Breast epithelium (tissue), 4 donors: ENCODE results near the gene SLC16A13. TPM values are rescaled to one million over a fixed set of nuclear protein-coding genes. Genes with fewer than 3 reads are reported as not detected.
A peak's percentile ranks its signal among the peaks of the same experiment; 100 is the strongest.

Experiments used
- DNase-seq, 2 donors: peaks; one replicate each; pipeline ENCODE4 v3.0.0-alpha.2; 2019; ENCODE audit warnings: low spot score in 2 of 2
- H3K27ac ChIP-seq, 2 donors: fragments of 200-600 bp; sonication (generic) in 1 of 2; one replicate each; pipeline ENCODE4 v1.5.1; 2016 to 2019; ENCODE audit warnings: mild to moderate bottlenecking in 1 of 2
- H3K27me3 ChIP-seq, 2 donors: fragments of 200-600 bp; sonication (generic) in 1 of 2; one replicate each; pipeline versions ENCODE4 v1.5.1 to v1.6.0; 2017 to 2019; ENCODE audit warnings: control low read depth in 1 of 2, mild to moderate bottlenecking in 1 of 2
- H3K36me3 ChIP-seq: fragments of 200-600 bp; one replicate; pipeline ENCODE4 v1.5.1; 2019
- H3K4me1 ChIP-seq, 2 donors: fragments of 200-600 bp; sonication (generic); one replicate each; pipeline ENCODE4 v1.5.1; 2016 to 2019; ENCODE audit warnings: control low read depth in 1 of 2
- H3K4me3 ChIP-seq, 3 donors: fragments of 200-600 bp; sonication (generic); 1 replicate in 2 of 3; 2 replicates in 1 of 3; pipeline ENCODE4 v1.5.1; 2016 to 2019; ENCODE audit warnings: mild to moderate bottlenecking in 3 of 3, moderate library complexity in 2 of 3
- H3K9me3 ChIP-seq, 2 donors: fragments of 200-600 bp; sonication (generic) in 1 of 2; one replicate each; pipeline ENCODE4 v1.5.1; 2016 to 2019; ENCODE audit warnings: control low read depth in 1 of 2
- CTCF ChIP-seq, 3 donors: fragments of 450-650 bp; IDR thresholded peaks; one replicate each; pipeline ENCODE4 v1.5.1; 2016 to 2017; ENCODE audit warnings: antibody characterized with exemption in 3 of 3, mild to moderate bottlenecking in 3 of 3, moderate library complexity in 3 of 3
- POLR2A ChIP-seq: fragments of 450-650 bp; IDR thresholded peaks from one replicate; pipeline ENCODE4 v1.6.1; 2016; ENCODE audit warnings: antibody characterized with exemption, mild to moderate bottlenecking, moderate library complexity
- POLR2AphosphoS5 ChIP-seq, 3 donors: sonication (generic); formaldehyde crosslinking; IDR thresholded peaks; one replicate each; pipeline ENCODE4 v1.6.1; 2017; ENCODE audit warnings: antibody characterized with exemption in 3 of 3
- intact Hi-C: fragments of 100-400 bp; cut with DNase I; formaldehyde crosslinking; loops from one replicate; pipeline ENCODE4 v1.15.1; 2023; ENCODE audit warnings: low total_unique reads
- total RNA-seq, 3 donors: library from RNA; depleted of rRNA; stranded (reverse); fragments of >200 nt; gene quantifications; one replicate each; pipeline ENCODE4 v1.1.0, GENCODE V29; 2016

Gene SLC16A13
- total RNA-seq, 3 donors from 2014 or later = 0.32 to 3.5 (median 2.6) TPM

- Histone ChIP-seq H3K27me3 (no peaks in the 10 kb centered on the region), H3K27ac (peak overlapping the region; percentile 68 to 82), H3K4me3 (no peak overlapping the region), H3K36me3 (no peaks in the 10 kb centered on the region), H3K4me1 (no peaks in the 10 kb centered on the region), H3K9me3 (no peaks in the 10 kb centered on the region)
- no peak for DNase-seq
- intact Hi-C loops = no loop called here
- TF ChIP-seq POLR2AphosphoS5 (IDR thresholded peaks at IDR 0.05) (peak in 1 of 3 donors; percentile 22), CTCF (IDR thresholded peaks at IDR 0.05) (no peak)
These were observed 6.2 kb upstream of the SLC16A13 start for GRCh38 chr17:7029659-7030058.

- no peak for DNase-seq
- peaks cover 0 to 8% of the 10 kb centered on the region in 2 donors for H3K4me1 ChIP-seq
- H3K36me3 ChIP-seq = no peaks in the 10 kb centered on the region
- intact Hi-C loops = no loop called here
- peak overlapping the region; percentile 94 to 96 for H3K27ac ChIP-seq
- TF ChIP-seq CTCF (IDR thresholded peaks at IDR 0.05) = no peak
- no peak for TF ChIP-seq POLR2AphosphoS5 (IDR thresholded peaks at IDR 0.05)
- no peak for TF ChIP-seq POLR2A
- peak overlapping the region; percentile 55 to 91 (median 71) for H3K4me3 ChIP-seq
- no peaks in the 10 kb centered on the region for H3K27me3 ChIP-seq
- no peaks in the 10 kb centered on the region for H3K9me3 ChIP-seq
These were observed 742 bp upstream of the SLC16A13 start for GRCh38 chr17:7034955-7035590.

- no peak overlapping the region for H3K4me3 ChIP-seq
- no peaks in the 10 kb centered on the region for H3K36me3 ChIP-seq
- no peaks in the 10 kb centered on the region for H3K9me3 ChIP-seq
- peaks cover 12 to 13% of the 10 kb centered on the region in 2 donors for H3K4me1 ChIP-seq
- H3K27ac ChIP-seq = peak overlapping the region in 1 of 2 donors; percentile 7
- no peak for DNase-seq
- intact Hi-C loops = no loop called here
- TF ChIP-seq POLR2AphosphoS5 (IDR thresholded peaks at IDR 0.05) = no peak
- TF ChIP-seq POLR2A = no peak
- TF ChIP-seq CTCF (IDR thresholded peaks at IDR 0.05) = no peak
- H3K27me3 ChIP-seq = no peaks in the 10 kb centered on the region
These were observed 2.4 kb downstream of the SLC16A13 start for GRCh38 chr17:7038025-7038862.

- peaks cover 12 to 13% of the 10 kb centered on the region in 2 donors for H3K4me1 ChIP-seq
- H3K4me3 ChIP-seq = no peak overlapping the region
- intact Hi-C loops = no loop called here
- no peak for DNase-seq
- no peaks in the 10 kb centered on the region for H3K27me3 ChIP-seq
- TF ChIP-seq CTCF (IDR thresholded peaks at IDR 0.05) (no peak), POLR2A (no peak), POLR2AphosphoS5 (IDR thresholded peaks at IDR 0.05) (no peak)
- H3K9me3 ChIP-seq = no peaks in the 10 kb centered on the region
- no peaks in the 10 kb centered on the region for H3K36me3 ChIP-seq
- H3K27ac ChIP-seq = no peak overlapping the region
These were observed 4.0 kb downstream of the SLC16A13 start for GRCh38 chr17:7039832-7040231.
